A549 (cell line): ENCODE data around the gene KCNQ1. TPM values are rescaled to one million over a fixed set of nuclear protein-coding genes. Genes with fewer than 3 reads are reported as not detected.

Experiments
- ATAC-seq, 2 experiments: fragments of 200-7000 bp in 1 of 2; fragments of >200 bp in 1 of 2; cut with Nextera tagmentation in 1 of 2; cut with Tn5 transposase in 1 of 2; 3 replicates each; pipeline versions ENCODE4 v1.8.0 to v1.9.1; 2018 to 2020; ENCODE audit warnings: mild to moderate bottlenecking in 1 of 2, moderate library complexity in 1 of 2
- CTCF ChIA-PET: fragments of 300-600 bp; sonication (Branson Sonifier 250); formaldehyde crosslinking; extraction: SDS; loops from one replicate; lab custom pipeline; 2021; ENCODE audit warnings: antibody characterized with exemption, inconsistent platforms; lab: Yijun Ruan, JAX
- POLR2A ChIA-PET: fragments of 350-600 bp; formaldehyde crosslinking; extraction: SDS; loops from one replicate; lab custom pipeline; 2021; ENCODE audit warnings: antibody characterized with exemption, inconsistent platforms; lab: Yijun Ruan, JAX
- DNase-seq, 2 experiments: peaks; one replicate each; pipeline versions ENCODE4 v3.0.0 to v3.0.0-alpha.2; 2011 to 2016; ENCODE audit warnings: low read depth in 1 of 2, low spot score in 1 of 2
- FAIRE-seq: peaks from 2 replicates; lab custom pipeline; 2011; peaks lifted over from hg19 to GRCh38; lab: Jason Lieb, UNC
- H3K27ac ChIP-seq, 2 experiments: fragments of >200 bp; sonication (Bioruptor Twin); formaldehyde crosslinking; 3 replicates each; pipeline ENCODE4 v1.5.1; 2016 to 2017
- H3K4me1 ChIP-seq: fragments of >200 bp; sonication (Bioruptor Twin); formaldehyde crosslinking; 3 replicates; pipeline ENCODE4 v1.6.1; 2016
- H3K4me2 ChIP-seq: fragments of >200 bp; sonication (Bioruptor Twin); formaldehyde crosslinking; 3 replicates; pipeline ENCODE4 v1.6.1; 2016
- H3K4me3 ChIP-seq: fragments of >200 bp; sonication (Bioruptor Twin); formaldehyde crosslinking; 3 replicates; pipeline ENCODE4 v1.5.1; 2016
- H3K9me3 ChIP-seq: fragments of >200 bp; sonication (Bioruptor Twin); formaldehyde crosslinking; 3 replicates; pipeline ENCODE4 v1.6.1; 2016
- BHLHE40 ChIP-seq: IDR thresholded peaks from 2 replicates; pipeline ENCODE4 v1.6.1; 2012; ENCODE audit warnings: low read depth, low read length, inconsistent platforms
- CBX8 ChIP-seq: fragments of 200-600 bp; sonication (generic); IDR thresholded peaks from 2 replicates; pipeline ENCODE4 v1.6.1; 2016
- CHD2 ChIP-seq: fragments of 150-350 bp; IDR thresholded peaks from 2 replicates; pipeline ENCODE4 v1.6.1; 2014; ENCODE audit warnings: low read length; ENCODE audit not compliant: partially characterized antibody
- CHD4 ChIP-seq: fragments of 200-600 bp; sonication (generic); IDR thresholded peaks from 2 replicates; pipeline ENCODE4 v1.6.1; 2016; ENCODE audit warnings: antibody characterized with exemption, mild to moderate bottlenecking, borderline replicate concordance
- EHF ChIP-seq: fragments of 250-450 bp; sonication (Bioruptor Pico); IDR thresholded peaks from 2 replicates; pipeline ENCODE4 v1.5.0; 2020; ENCODE audit warnings: mild to moderate bottlenecking
- EP300 ChIP-seq, 2 experiments: fragments of >200 bp; sonication (Bioruptor Twin); formaldehyde crosslinking; IDR thresholded peaks; 2 replicates in 1 of 2; 3 replicates in 1 of 2; pipeline ENCODE4 v1.6.1; 2016 to 2017
- HDAC2 ChIP-seq: fragments of 200-600 bp; sonication (generic); IDR thresholded peaks from 2 replicates; pipeline ENCODE4 v1.6.1; 2016
- HEYL ChIP-seq: fragments of 250-450 bp; sonication (Bioruptor Pico); IDR thresholded peaks from 2 replicates; pipeline ENCODE4 v1.8.0; 2021; ENCODE audit warnings: mild to moderate bottlenecking, moderate library complexity
- HOXB5 ChIP-seq: fragments of 250-450 bp; sonication (Bioruptor Pico); IDR thresholded peaks from 2 replicates; pipeline ENCODE4 v1.5.0; 2020; ENCODE audit warnings: mild to moderate bottlenecking, moderate library complexity
- KDM5A ChIP-seq: fragments of 200-600 bp; sonication (generic); IDR thresholded peaks from 2 replicates; pipeline ENCODE4 v1.6.1; 2016; ENCODE audit warnings: antibody characterized with exemption, mild to moderate bottlenecking
- MAFK ChIP-seq: fragments of 450-650 bp; IDR thresholded peaks from 2 replicates; pipeline ENCODE4 v1.6.1; 2014; ENCODE audit not compliant: partially characterized antibody
- NFE2L2 ChIP-seq: fragments of 150-350 bp; conservative IDR thresholded peaks from 2 replicates; pipeline ENCODE4 v1.6.1; 2014; ENCODE audit warnings: low read length
- PHF8 ChIP-seq: fragments of 200-600 bp; sonication (generic); IDR thresholded peaks from 2 replicates; pipeline ENCODE4 v1.6.1; 2016; ENCODE audit warnings: low read depth, mild to moderate bottlenecking, antibody characterized with exemption, moderate library complexity, borderline replicate concordance
- POLR2A ChIP-seq: IDR thresholded peaks from 2 replicates; pipeline ENCODE4 v1.6.1; 2012; ENCODE audit warnings: mild to moderate bottlenecking, low read length
- POLR2AphosphoS2 ChIP-seq: conservative IDR thresholded peaks from 2 replicates; pipeline ENCODE4 v1.6.1; 2012; ENCODE audit warnings: low read length, improper control_type of control experiment, inconsistent platforms
- RARB ChIP-seq: fragments of 250-450 bp; sonication (Bioruptor Pico); IDR thresholded peaks from 2 replicates; pipeline ENCODE4 v1.8.0; 2021; ENCODE audit warnings: mild to moderate bottlenecking, moderate library complexity
- RCOR1 ChIP-seq: fragments of 150-350 bp; IDR thresholded peaks from 2 replicates; pipeline ENCODE4 v1.6.1; 2014; ENCODE audit warnings: antibody characterized with exemption, low read length, low read depth
- RFX5 ChIP-seq: fragments of 450-650 bp; IDR thresholded peaks from 2 replicates; pipeline ENCODE4 v1.7.1; 2014; ENCODE audit warnings: antibody characterized with exemption, mild to moderate bottlenecking, moderate library complexity
- RNF2 ChIP-seq: fragments of 200-600 bp; sonication (generic); IDR thresholded peaks from 2 replicates; pipeline ENCODE4 v1.6.1; 2016; ENCODE audit warnings: low read depth, mild to moderate bottlenecking, antibody characterized with exemption, moderate library complexity, borderline replicate concordance
- TFCP2L1 ChIP-seq: fragments of 250-450 bp; sonication (Bioruptor Pico); IDR thresholded peaks from 2 replicates; pipeline ENCODE4 v1.5.0; 2021; ENCODE audit warnings: mild to moderate bottlenecking
- TP53 ChIP-seq: fragments of 250-450 bp; sonication (Bioruptor Pico); IDR thresholded peaks from 2 replicates; pipeline ENCODE4 v1.5.0; 2021; ENCODE audit warnings: mild to moderate bottlenecking, moderate library complexity
- ZFP36 ChIP-seq: fragments of 450-650 bp; IDR thresholded peaks from 2 replicates; pipeline ENCODE4 v1.6.1; 2014; ENCODE audit warnings: borderline replicate concordance; ENCODE audit not compliant: partially characterized antibody
- ZNF302 ChIP-seq: fragments of 250-450 bp; sonication (Bioruptor Pico); IDR thresholded peaks from 2 replicates; pipeline ENCODE4 v1.9.0; 2021; ENCODE audit warnings: inconsistent platforms, mild to moderate bottlenecking, moderate library complexity
- WGBS: methylation state at CpG from one replicate; pipeline ENCODE4 v1.1.6; 2017; ENCODE audit errors: missing lambda C conversion rate; 5-methylcytosine and 5-hydroxymethylcytosine counted together
- polyA plus RNA-seq, 4 experiments: library from polyadenylated mRNA; depleted of rRNA in 3 of 4; stranded (reverse); fragments of >200 nt; fragmentation: RNase III in 1 of 4; extraction: RNeasy Plus Mini Kit Qiagen cat#74134 plus additional on column Dnase treatment in 1 of 4; gene quantifications; 2 replicates in 3 of 4; 3 replicates in 1 of 4; pipeline ENCODE4 v1.2.3, GENCODE V29; 2011 to 2017
- TF ChIP-seq, protein P1 (sequence below): fragments of 250-450 bp; sonication (Bioruptor Pico); IDR thresholded peaks from 2 replicates; pipeline ENCODE4 v1.5.0; 2021; ENCODE audit warnings: mild to moderate bottlenecking, moderate library complexity, borderline replicate concordance
- TF ChIP-seq, protein P2 (sequence below): IDR thresholded peaks from 2 replicates; pipeline ENCODE4 v1.6.1; 2012
- TF ChIP-seq, protein P3 (sequence below): fragments of 150-350 bp; IDR thresholded peaks from 2 replicates; pipeline ENCODE4 v1.6.1; 2014; ENCODE audit warnings: low read depth, mild to moderate bottlenecking, low read length

The KCNQ1 gene
- polyA plus RNA-seq, 2 of the 4 experiments (the other 2 are of a cell fraction) = 0.14 to 0.17 TPM

DNA sequence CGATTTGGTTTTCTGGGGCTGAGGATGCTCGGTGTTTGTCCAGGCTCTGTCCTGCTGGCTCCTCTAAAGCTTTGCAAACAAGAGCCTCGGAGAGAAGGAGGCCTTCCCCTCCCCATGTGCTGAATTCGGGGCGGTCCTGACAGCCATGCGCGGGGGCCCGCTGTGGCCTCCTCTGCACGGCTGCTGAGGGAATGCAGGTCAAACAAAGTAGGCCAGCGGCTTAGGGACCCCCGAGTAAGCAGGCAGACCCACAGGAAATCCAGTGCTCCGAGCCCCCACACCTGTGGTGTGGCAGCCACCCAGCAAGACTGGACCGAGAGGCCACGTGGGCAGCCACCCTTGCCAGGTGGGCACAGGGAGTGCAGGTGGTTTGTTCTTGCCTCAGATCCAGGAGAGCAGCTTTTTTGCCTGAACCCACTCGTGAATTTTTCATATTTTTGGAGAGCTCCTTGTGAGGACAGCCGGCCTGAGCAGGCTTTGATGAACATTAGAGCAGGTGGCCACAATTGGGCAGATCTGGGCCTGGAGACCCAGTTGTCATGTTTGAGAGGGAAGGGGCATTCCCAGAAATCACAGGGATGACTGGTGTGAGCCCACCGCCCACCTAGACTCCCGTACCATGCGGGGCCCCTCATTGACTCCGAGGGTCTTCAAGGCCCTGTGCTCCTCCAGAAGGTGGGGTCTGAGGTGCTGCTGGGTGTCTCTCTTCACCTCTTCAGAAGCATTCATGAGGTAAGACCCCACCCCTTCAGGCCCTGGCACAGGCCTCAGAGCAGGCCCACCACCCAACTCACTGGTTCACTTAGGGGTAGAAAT lies 298.0 kb downstream of the KCNQ1 start:
- POLR2A ChIA-PET = no interaction called here
- Histone ChIP-seq H3K27ac (peak overlapping the region; percentile 70 to 83), H3K4me3 (no peak overlapping the region), H3K4me2 (peak overlapping the region; percentile 53; the same call in 2 of the 3 replicates), H3K9me3 (no peaks in the 10 kb centered on the region), H3K4me1 (peaks cover 15% of the 10 kb centered on the region)
- WGBS = 79% methylated on average over 15 of the region's 20 CpGs
- ATAC-seq (no peak), DNase-seq (no peak), FAIRE-seq (no peak)
- CTCF ChIA-PET = interaction anchor here (1.0 to 1.8 kb wide), 3 partner anchors 146 to 438 kb away, joined by 3 to 4 read pairs (median 3); no protein-coding TSS in a partner anchor
- TF ChIP-seq PHF8 = no peak
- TF ChIP-seq ZNF302 (CRISPR knock-in tag) = no peak
- TF ChIP-seq, protein P1, sequence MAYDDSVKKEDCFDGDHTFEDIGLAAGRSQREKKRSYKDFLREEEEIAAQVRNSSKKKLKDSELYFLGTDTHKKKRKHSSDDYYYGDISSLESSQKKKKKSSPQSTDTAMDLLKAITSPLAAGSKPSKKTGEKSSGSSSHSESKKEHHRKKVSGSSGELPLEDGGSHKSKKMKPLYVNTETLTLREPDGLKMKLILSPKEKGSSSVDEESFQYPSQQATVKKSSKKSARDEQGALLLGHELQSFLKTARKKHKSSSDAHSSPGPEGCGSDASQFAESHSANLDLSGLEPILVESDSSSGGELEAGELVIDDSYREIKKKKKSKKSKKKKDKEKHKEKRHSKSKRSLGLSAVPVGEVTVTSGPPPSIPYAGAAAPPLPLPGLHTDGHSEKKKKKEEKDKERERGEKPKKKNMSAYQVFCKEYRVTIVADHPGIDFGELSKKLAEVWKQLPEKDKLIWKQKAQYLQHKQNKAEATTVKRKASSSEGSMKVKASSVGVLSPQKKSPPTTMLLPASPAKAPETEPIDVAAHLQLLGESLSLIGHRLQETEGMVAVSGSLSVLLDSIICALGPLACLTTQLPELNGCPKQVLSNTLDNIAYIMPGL (CRISPR knock-in tag) = no peak
- TF ChIP-seq CHD2 = no peak
- no peak for TF ChIP-seq POLR2AphosphoS2
- no peak for TF ChIP-seq POLR2A
- TF ChIP-seq KDM5A = no peak
- no peak for TF ChIP-seq TP53 (CRISPR knock-in tag)
- no peak for TF ChIP-seq TFCP2L1 (CRISPR knock-in tag)
- no peak for TF ChIP-seq NFE2L2
- no peak for TF ChIP-seq RARB
- TF ChIP-seq EP300 (IDR thresholded peaks at IDR 0.05) = no peak
- TF ChIP-seq HEYL (CRISPR knock-in tag) = no peak

DNA sequence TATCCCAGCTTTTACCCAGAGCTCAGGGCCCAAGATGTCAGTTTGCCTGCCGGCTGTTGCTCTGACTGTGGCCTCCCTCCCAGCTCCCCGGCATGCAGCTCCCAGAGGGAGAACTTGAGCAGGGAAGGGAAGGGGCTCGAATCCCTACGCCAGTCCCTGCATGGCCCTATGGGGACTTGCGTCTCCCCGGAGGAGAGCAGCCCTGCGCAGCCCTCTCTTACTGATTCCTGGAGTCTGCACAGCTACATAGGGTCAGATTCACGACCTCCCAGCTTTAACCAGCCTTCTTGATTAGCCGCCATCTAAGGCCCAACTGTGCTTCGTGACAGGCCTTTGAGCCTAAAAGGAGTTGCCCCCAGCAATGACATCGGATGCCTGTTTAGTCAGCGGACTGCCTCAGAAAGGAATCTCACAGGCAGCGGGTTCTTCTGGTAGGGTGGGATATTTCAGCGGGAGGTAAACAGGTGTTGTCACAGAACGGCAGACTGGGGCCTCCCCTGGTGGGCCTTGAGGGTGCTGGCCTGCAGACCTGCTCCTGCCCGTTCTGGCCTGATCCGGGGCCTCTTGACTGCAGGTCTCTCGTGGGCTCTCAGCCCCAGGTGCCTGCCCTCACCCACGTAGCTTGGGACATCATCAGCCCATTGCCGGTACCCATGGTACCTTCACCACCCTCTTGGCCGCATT lies 298.8 kb downstream of the KCNQ1 start:
- Histone ChIP-seq H3K4me1 (peaks cover 15% of the 10 kb centered on the region), H3K9me3 (no peaks in the 10 kb centered on the region), H3K4me3 (no peak overlapping the region)
- TF ChIP-seq ZFP36 (no peak), RCOR1 (no peak), KDM5A (no peak), CHD4 (no peak), HEYL (CRISPR knock-in tag) (no peak), EHF (CRISPR knock-in tag) (no peak), RFX5 (no peak), HDAC2 (no peak), BHLHE40 (no peak), RNF2 (no peak), HOXB5 (CRISPR knock-in tag) (no peak), ZNF302 (CRISPR knock-in tag) (no peak), MAFK (no peak), CBX8 (no peak)
- TF ChIP-seq, protein P2, sequence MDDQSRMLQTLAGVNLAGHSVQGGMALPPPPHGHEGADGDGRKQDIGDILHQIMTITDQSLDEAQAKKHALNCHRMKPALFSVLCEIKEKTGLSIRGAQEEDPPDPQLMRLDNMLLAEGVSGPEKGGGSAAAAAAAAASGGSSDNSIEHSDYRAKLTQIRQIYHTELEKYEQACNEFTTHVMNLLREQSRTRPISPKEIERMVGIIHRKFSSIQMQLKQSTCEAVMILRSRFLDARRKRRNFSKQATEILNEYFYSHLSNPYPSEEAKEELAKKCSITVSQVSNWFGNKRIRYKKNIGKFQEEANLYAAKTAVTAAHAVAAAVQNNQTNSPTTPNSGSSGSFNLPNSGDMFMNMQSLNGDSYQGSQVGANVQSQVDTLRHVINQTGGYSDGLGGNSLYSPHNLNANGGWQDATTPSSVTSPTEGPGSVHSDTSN = no peak
- TF ChIP-seq, protein P3, sequence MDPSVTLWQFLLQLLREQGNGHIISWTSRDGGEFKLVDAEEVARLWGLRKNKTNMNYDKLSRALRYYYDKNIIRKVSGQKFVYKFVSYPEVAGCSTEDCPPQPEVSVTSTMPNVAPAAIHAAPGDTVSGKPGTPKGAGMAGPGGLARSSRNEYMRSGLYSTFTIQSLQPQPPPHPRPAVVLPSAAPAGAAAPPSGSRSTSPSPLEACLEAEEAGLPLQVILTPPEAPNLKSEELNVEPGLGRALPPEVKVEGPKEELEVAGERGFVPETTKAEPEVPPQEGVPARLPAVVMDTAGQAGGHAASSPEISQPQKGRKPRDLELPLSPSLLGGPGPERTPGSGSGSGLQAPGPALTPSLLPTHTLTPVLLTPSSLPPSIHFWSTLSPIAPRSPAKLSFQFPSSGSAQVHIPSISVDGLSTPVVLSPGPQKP = no peak
- TF ChIP-seq, all 56 proteins: peak for 0
- ATAC-seq (no peak), DNase-seq (no peak), FAIRE-seq (no peak)
- Histone ChIP-seq H3K4me2 (no peak overlapping the region), H3K27ac (no peak overlapping the region)
- 86% methylated on average over 21 of the region's 21 CpGs for WGBS
- ChIA-PET POLR2A (no interaction called here), CTCF (interaction anchor here (1.0 to 1.8 kb wide), 3 partner anchors 145 to 439 kb away, joined by 3 to 4 read pairs (median 3); no protein-coding TSS in a partner anchor)
